Cardiac muscle cell (in vitro differentiated cells and primary cell): ENCODE data around the gene SAMSN1. TPM values are rescaled to one million over a fixed set of nuclear protein-coding genes. Genes with fewer than 3 reads are reported as not detected.

Experiments
- DNase-seq, 2 donors: peaks; one replicate each; pipeline versions ENCODE4 v3.0.0 to v3.0.0-alpha.2; 2010 to 2017; ENCODE audit warnings: low read depth in 1 of 2, low spot score in 1 of 2
- H3K27ac ChIP-seq: fragments of 200-600 bp; sonication (generic); 2 replicates; pipeline ENCODE4 v1.5.1; 2016
- H3K27me3 ChIP-seq: fragments of 200-600 bp; sonication (generic); 2 replicates; pipeline ENCODE4 v1.6.0; 2016; ENCODE audit warnings: control low read depth
- H3K36me3 ChIP-seq: fragments of 200-600 bp; sonication (generic); 2 replicates; pipeline ENCODE4 v1.5.1; 2016; ENCODE audit warnings: control low read depth
- H3K4me1 ChIP-seq: fragments of 200-600 bp; sonication (generic); 2 replicates; pipeline ENCODE4 v1.8.1; 2017; ENCODE audit warnings: low read depth, mild to moderate bottlenecking, mixed run types
- H3K4me3 ChIP-seq: fragments of 200-600 bp; sonication (generic); 2 replicates; pipeline ENCODE4 v1.5.1; 2016; ENCODE audit warnings: mild to moderate bottlenecking
- H3K9me3 ChIP-seq: fragments of 200-600 bp; sonication (generic); 2 replicates; pipeline ENCODE4 v1.5.1; 2017; ENCODE audit warnings: low read depth, mild to moderate bottlenecking, control low read depth
- polyA plus RNA-seq: library from polyadenylated mRNA; unstranded; fragments of >200 nt; fragmentation: Nextera tagmentation; extraction: Ambion mirVana; gene quantifications from 2 replicates; pipeline ENCODE4 v1.2.1, GENCODE V29; 2016
- total RNA-seq: library from RNA; depleted of rRNA; stranded (reverse); fragments of >200 nt; gene quantifications from 2 replicates; pipeline ENCODE4 v1.2.3, GENCODE V29; 2016
- TF ChIP-seq, protein P1 (sequence below): IDR thresholded peaks from 2 replicates; pipeline ENCODE4 v1.5.1; 2012; ENCODE audit warnings: low read depth, mild to moderate bottlenecking, low read length

SAMSN1 gene
- total and polyA plus RNA-seq, 2 experiments from 2014 or later: 0.42 to 1.0 TPM

- Histone ChIP-seq H3K27ac (no peak overlapping the region), H3K9me3 (no peaks in the 10 kb centered on the region), H3K27me3 (no peaks in the 10 kb centered on the region), H3K36me3 (no peaks in the 10 kb centered on the region), H3K4me1 (no peaks in the 10 kb centered on the region), H3K4me3 (no peak overlapping the region)
- no peak for DNase-seq
- TF ChIP-seq, protein P1, sequence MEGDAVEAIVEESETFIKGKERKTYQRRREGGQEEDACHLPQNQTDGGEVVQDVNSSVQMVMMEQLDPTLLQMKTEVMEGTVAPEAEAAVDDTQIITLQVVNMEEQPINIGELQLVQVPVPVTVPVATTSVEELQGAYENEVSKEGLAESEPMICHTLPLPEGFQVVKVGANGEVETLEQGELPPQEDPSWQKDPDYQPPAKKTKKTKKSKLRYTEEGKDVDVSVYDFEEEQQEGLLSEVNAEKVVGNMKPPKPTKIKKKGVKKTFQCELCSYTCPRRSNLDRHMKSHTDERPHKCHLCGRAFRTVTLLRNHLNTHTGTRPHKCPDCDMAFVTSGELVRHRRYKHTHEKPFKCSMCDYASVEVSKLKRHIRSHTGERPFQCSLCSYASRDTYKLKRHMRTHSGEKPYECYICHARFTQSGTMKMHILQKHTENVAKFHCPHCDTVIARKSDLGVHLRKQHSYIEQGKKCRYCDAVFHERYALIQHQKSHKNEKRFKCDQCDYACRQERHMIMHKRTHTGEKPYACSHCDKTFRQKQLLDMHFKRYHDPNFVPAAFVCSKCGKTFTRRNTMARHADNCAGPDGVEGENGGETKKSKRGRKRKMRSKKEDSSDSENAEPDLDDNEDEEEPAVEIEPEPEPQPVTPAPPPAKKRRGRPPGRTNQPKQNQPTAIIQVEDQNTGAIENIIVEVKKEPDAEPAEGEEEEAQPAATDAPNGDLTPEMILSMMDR: no peak
Measured at GRCh38 chr21:14487490-14488432, 58.4 kb downstream of the SAMSN1 start.

DNA sequence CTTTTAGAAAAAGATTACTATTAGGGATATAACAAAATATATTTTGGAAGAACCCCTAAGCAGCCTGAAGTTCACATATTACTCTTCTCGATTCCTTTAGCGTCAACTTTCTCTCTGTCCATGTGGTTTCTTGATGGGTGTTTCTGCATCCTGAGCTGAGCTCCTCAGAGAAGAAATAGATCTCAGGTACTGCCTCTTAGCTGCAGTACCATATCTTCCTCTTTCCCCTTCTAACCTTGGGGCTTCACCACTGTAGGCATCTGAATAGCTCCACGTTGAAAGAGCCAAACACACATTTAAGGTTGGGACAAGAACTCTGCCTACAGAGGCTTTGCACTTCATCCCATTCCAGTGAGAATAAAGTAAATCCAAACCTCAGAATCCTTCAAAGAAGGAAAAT is 59.2 kb downstream of the SAMSN1 start:
- Histone ChIP-seq H3K4me3 (no peak overlapping the region), H3K9me3 (no peaks in the 10 kb centered on the region), H3K36me3 (no peaks in the 10 kb centered on the region), H3K27me3 (no peaks in the 10 kb centered on the region), H3K4me1 (peaks cover 2% of the 10 kb centered on the region), H3K27ac (no peak overlapping the region)
- TF ChIP-seq, protein P1: no peak
- DNase-seq: no peak

- H3K4me1 ChIP-seq: peaks cover 6% of the 10 kb centered on the region
- H3K27ac ChIP-seq: no peak overlapping the region
- TF ChIP-seq, protein P1: no peak
- H3K36me3 ChIP-seq: no peaks in the 10 kb centered on the region
- no peak for DNase-seq
- no peak overlapping the region for H3K4me3 ChIP-seq
- H3K27me3 ChIP-seq: no peaks in the 10 kb centered on the region
- no peaks in the 10 kb centered on the region for H3K9me3 ChIP-seq
Measured at GRCh38 chr21:14484188-14485009, 61.7 kb downstream of the SAMSN1 start.

- DNase-seq: no peak
- no peaks in the 10 kb centered on the region for H3K27me3 ChIP-seq
Measured at GRCh38 chr21:14483296-14483695, 62.8 kb downstream of the SAMSN1 start.

DNA sequence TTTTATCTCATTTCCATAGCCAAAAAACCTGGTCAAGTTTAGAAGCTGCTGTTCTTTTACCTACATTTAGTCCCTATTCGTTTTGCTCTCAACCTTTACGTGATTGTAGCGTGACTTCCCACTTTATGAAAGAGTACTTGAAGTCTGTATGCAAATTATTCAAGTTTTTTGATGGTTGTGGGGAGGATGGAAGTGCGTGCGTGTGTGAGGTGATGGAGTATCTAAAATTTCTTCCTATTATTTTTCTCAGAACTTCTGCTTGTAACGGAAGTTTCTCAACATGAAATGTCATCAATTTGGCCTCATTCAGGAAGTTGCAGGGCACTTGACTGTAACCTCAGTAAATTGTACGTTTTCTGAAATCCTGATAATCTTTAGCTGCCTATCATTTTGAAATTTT is 64.0 kb downstream of the SAMSN1 start:
- H3K36me3 ChIP-seq: no peaks in the 10 kb centered on the region
- TF ChIP-seq, protein P1: no peak
- no peaks in the 10 kb centered on the region for H3K9me3 ChIP-seq
- H3K27ac ChIP-seq: no peak overlapping the region
- H3K4me3 ChIP-seq: no peak overlapping the region
- no peak for DNase-seq
- no peaks in the 10 kb centered on the region for H3K27me3 ChIP-seq
- peaks cover 6% of the 10 kb centered on the region for H3K4me1 ChIP-seq

More at GRCh38 chr21:14483296-14483695, 62.8 kb downstream of the SAMSN1 start:
- H3K36me3 ChIP-seq: no peaks in the 10 kb centered on the region
- H3K9me3 ChIP-seq: no peaks in the 10 kb centered on the region
- H3K4me1 ChIP-seq: peaks cover 6% of the 10 kb centered on the region
- no peak overlapping the region for H3K27ac ChIP-seq
- H3K4me3 ChIP-seq: no peak overlapping the region
- TF ChIP-seq, protein P1: no peak
